ENCODE results near the gene LRRC57. TPM values are rescaled to one million over a fixed set of nuclear protein-coding genes. Genes with fewer than 3 reads are reported as not detected.

The LRRC57 gene
- total and polyA plus RNA-seq, 2 of the 13 experiments (the other 11 are each of a cell fraction or from before 2014, with no cell fraction given): 5.8 to 14.8 TPM

DNA sequence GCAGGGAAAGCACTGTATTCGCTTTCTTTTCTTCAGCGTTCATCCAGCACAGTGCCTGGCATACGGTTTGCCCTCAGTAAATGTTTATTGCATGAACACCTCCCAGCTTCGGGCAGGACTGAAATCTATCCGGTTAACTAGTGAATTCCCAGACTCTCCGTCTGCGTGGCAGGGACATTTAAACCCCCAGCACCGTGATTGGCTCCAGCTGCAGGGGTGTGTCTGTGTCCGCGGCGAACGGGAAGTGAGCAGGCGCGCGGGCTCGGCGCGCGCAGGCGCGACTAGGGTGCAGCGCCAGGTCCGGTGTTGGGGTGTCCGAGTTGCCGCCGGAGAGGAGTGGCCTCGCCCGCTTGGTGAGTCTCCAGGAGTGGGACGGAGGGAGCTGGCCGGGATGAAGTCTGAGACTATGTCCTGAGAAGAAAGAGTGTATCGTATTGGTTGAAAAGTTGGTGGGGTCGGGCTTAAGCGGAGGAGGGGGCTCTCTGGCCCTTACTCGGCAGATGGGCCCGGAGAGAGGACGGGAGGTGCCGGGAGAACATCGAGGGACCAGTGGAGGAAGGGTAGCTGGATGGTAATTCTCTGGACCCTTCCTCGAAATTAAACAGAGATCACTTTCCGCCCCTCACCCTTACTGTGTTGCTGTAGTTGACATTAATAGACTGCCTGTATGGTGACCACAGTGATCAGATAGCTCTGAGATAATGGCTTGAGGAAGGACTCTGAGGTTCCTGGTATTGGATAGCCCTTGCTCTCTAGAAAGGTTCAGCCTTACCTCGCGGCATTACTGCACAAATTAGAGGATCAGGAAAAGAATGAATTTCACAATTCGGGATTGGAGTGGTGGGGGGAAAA, 53.0 kb downstream of the LRRC57 start, which contains the start of gene SNAP23 (continued):
- TF ChIP-seq, protein P1, sequence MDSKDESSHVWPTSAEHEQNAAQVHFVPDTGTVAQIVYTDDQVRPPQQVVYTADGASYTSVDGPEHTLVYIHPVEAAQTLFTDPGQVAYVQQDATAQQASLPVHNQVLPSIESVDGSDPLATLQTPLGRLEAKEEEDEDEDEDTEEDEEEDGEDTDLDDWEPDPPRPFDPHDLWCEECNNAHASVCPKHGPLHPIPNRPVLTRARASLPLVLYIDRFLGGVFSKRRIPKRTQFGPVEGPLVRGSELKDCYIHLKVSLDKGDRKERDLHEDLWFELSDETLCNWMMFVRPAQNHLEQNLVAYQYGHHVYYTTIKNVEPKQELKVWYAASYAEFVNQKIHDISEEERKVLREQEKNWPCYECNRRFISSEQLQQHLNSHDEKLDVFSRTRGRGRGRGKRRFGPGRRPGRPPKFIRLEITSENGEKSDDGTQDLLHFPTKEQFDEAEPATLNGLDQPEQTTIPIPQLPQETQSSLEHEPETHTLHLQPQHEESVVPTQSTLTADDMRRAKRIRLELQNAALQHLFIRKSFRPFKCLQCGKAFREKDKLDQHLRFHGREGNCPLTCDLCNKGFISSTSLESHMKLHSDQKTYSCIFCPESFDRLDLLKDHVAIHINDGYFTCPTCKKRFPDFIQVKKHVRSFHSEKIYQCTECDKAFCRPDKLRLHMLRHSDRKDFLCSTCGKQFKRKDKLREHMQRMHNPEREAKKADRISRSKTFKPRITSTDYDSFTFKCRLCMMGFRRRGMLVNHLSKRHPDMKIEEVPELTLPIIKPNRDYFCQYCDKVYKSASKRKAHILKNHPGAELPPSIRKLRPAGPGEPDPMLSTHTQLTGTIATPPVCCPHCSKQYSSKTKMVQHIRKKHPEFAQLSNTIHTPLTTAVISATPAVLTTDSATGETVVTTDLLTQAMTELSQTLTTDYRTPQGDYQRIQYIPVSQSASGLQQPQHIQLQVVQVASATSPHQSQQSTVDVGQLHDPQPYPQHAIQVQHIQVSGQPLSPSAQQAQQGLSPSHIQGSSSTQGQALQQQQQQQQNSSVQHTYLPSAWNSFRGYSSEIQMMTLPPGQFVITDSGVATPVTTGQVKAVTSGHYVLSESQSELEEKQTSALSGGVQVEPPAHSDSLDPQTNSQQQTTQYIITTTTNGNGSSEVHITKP (CRISPR knock-in tag; IDR thresholded peaks at IDR 0.05; ENCODE audit: low read depth): peak; percentile 38; the same call in 1 of the 2 replicates
- TF ChIP-seq ZNF572 (CRISPR knock-in tag; IDR thresholded peaks at IDR 0.05) (0 out of 2 replicates have a peak, but pooled peaks have one; percentile 26), SYNCRIP (IDR thresholded peaks at IDR 0.05; ENCODE audit: insufficient read depth, low read depth, low read length) (no peak), SOX6 (IDR thresholded peaks at IDR 0.05) (no peak), SOX6 (CRISPR knock-in tag; IDR thresholded peaks at IDR 0.05) (0 out of 2 replicates have a peak, but pooled peaks have one; percentile 19), HOXA9 (CRISPR knock-in tag; IDR thresholded peaks at IDR 0.05; ENCODE audit: borderline replicate concordance) (no peak), SIX4 (CRISPR knock-in tag; IDR thresholded peaks at IDR 0.05) (no peak), SOX5 (CRISPR knock-in tag; IDR thresholded peaks at IDR 0.05; ENCODE audit: borderline replicate concordance) (peak; percentile 36; the same call in 1 of the 2 replicates), ZFY (CRISPR knock-in tag; IDR thresholded peaks at IDR 0.05) (peak; percentile 81), ARID5B (CRISPR knock-in tag; IDR thresholded peaks at IDR 0.05) (peak; percentile 47; the same call in 1 of the 2 replicates)
- TF ChIP-seq, protein P2, sequence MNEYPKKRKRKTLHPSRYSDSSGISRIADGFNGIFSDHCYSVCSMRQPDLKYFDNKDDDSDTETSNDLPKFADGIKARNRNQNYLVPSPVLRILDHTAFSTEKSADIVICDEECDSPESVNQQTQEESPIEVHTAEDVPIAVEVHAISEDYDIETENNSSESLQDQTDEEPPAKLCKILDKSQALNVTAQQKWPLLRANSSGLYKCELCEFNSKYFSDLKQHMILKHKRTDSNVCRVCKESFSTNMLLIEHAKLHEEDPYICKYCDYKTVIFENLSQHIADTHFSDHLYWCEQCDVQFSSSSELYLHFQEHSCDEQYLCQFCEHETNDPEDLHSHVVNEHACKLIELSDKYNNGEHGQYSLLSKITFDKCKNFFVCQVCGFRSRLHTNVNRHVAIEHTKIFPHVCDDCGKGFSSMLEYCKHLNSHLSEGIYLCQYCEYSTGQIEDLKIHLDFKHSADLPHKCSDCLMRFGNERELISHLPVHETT (CRISPR knock-in tag; conservative IDR thresholded peaks at IDR 0.05): no peak
- TF ChIP-seq, protein P3, sequence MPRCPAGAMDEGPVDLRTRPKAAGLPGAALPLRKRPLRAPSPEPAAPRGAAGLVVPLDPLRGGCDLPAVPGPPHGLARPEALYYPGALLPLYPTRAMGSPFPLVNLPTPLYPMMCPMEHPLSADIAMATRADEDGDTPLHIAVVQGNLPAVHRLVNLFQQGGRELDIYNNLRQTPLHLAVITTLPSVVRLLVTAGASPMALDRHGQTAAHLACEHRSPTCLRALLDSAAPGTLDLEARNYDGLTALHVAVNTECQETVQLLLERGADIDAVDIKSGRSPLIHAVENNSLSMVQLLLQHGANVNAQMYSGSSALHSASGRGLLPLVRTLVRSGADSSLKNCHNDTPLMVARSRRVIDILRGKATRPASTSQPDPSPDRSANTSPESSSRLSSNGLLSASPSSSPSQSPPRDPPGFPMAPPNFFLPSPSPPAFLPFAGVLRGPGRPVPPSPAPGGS (CRISPR knock-in tag; IDR thresholded peaks at IDR 0.05): 0 out of 2 replicates have a peak, but pooled peaks have one; percentile 28
- TF ChIP-seq, protein P4, sequence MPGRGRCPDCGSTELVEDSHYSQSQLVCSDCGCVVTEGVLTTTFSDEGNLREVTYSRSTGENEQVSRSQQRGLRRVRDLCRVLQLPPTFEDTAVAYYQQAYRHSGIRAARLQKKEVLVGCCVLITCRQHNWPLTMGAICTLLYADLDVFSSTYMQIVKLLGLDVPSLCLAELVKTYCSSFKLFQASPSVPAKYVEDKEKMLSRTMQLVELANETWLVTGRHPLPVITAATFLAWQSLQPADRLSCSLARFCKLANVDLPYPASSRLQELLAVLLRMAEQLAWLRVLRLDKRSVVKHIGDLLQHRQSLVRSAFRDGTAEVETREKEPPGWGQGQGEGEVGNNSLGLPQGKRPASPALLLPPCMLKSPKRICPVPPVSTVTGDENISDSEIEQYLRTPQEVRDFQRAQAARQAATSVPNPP (CRISPR knock-in tag; IDR thresholded peaks at IDR 0.05): no peak
- TF ChIP-seq, protein P5, sequence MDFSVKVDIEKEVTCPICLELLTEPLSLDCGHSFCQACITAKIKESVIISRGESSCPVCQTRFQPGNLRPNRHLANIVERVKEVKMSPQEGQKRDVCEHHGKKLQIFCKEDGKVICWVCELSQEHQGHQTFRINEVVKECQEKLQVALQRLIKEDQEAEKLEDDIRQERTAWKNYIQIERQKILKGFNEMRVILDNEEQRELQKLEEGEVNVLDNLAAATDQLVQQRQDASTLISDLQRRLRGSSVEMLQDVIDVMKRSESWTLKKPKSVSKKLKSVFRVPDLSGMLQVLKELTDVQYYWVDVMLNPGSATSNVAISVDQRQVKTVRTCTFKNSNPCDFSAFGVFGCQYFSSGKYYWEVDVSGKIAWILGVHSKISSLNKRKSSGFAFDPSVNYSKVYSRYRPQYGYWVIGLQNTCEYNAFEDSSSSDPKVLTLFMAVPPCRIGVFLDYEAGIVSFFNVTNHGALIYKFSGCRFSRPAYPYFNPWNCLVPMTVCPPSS (IDR thresholded peaks at IDR 0.05): no peak

Data from HepG2 (cell line).